Measurements from ENCODE around the gene TMEM63C.

Gene TMEM63C

DNA sequence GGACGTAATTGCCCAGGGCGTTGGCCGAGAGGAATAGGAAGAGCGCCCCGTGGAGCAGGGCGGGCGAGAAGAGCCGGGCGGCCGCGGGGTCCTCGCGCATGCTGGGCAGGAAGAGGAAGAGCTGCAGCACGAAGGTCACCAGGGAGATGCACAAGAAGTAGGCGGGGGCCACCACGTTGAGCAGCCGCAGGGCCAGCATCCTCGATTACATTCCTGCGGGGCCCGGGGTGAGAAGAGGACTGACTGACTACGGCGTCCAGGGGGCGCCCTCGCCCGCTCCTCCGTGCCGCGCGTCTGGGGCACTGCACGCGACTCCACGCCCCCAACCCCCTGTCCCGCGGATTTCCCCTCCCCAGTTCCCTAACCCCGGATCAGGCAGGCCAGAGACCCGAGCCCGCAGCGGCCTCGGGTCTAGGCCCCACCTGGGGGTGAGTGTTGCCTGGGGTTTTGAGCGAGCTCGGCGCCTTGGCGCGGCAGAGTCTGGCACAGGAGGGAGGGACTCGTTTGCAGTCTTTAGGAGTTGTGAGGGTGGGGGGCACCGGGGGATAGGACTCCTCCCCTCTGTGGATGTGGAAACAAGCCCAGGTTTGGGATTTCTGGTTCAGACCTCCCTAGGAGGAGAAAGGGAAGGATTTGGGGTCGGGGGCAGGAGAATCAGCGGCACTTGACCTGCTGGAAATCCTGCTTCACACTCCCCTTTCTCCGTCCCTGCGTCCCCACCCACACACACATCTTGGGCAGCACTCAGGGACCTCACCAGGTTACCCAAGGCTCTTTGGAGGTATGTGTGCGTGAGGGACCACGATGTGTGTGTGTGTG, 41.8 kb upstream of the TMEM63C start (continued):
- TF ChIP-seq, protein P1, sequence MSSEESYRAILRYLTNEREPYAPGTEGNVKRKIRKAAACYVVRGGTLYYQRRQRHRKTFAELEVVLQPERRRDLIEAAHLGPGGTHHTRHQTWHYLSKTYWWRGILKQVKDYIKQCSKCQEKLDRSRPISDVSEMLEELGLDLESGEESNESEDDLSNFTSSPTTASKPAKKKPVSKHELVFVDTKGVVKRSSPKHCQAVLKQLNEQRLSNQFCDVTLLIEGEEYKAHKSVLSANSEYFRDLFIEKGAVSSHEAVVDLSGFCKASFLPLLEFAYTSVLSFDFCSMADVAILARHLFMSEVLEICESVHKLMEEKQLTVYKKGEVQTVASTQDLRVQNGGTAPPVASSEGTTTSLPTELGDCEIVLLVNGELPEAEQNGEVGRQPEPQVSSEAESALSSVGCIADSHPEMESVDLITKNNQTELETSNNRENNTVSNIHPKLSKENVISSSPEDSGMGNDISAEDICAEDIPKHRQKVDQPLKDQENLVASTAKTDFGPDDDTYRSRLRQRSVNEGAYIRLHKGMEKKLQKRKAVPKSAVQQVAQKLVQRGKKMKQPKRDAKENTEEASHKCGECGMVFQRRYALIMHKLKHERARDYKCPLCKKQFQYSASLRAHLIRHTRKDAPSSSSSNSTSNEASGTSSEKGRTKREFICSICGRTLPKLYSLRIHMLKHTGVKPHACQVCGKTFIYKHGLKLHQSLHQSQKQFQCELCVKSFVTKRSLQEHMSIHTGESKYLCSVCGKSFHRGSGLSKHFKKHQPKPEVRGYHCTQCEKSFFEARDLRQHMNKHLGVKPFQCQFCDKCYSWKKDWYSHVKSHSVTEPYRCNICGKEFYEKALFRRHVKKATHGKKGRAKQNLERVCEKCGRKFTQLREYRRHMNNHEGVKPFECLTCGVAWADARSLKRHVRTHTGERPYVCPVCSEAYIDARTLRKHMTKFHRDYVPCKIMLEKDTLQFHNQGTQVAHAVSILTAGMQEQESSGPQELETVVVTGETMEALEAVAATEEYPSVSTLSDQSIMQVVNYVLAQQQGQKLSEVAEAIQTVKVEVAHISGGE (tag by site-specific recombination; conservative IDR thresholded peaks at IDR 0.05; ENCODE audit: low read depth) = no peak
- TF ChIP-seq ZNF16 (tag by site-specific recombination; IDR thresholded peaks at IDR 0.05; ENCODE audit: low read depth) = no peak
- no peak for TF ChIP-seq ZNF19 (tag by site-specific recombination; IDR thresholded peaks at IDR 0.05; ENCODE audit: low read depth)
- TF ChIP-seq ZNF555 (tag by site-specific recombination; conservative IDR thresholded peaks at IDR 0.05) = no peak
- TF ChIP-seq, protein P2, sequence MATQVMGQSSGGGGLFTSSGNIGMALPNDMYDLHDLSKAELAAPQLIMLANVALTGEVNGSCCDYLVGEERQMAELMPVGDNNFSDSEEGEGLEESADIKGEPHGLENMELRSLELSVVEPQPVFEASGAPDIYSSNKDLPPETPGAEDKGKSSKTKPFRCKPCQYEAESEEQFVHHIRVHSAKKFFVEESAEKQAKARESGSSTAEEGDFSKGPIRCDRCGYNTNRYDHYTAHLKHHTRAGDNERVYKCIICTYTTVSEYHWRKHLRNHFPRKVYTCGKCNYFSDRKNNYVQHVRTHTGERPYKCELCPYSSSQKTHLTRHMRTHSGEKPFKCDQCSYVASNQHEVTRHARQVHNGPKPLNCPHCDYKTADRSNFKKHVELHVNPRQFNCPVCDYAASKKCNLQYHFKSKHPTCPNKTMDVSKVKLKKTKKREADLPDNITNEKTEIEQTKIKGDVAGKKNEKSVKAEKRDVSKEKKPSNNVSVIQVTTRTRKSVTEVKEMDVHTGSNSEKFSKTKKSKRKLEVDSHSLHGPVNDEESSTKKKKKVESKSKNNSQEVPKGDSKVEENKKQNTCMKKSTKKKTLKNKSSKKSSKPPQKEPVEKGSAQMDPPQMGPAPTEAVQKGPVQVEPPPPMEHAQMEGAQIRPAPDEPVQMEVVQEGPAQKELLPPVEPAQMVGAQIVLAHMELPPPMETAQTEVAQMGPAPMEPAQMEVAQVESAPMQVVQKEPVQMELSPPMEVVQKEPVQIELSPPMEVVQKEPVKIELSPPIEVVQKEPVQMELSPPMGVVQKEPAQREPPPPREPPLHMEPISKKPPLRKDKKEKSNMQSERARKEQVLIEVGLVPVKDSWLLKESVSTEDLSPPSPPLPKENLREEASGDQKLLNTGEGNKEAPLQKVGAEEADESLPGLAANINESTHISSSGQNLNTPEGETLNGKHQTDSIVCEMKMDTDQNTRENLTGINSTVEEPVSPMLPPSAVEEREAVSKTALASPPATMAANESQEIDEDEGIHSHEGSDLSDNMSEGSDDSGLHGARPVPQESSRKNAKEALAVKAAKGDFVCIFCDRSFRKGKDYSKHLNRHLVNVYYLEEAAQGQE (tag by site-specific recombination; IDR thresholded peaks at IDR 0.05) = no peak
- TF ChIP-seq, protein P3, sequence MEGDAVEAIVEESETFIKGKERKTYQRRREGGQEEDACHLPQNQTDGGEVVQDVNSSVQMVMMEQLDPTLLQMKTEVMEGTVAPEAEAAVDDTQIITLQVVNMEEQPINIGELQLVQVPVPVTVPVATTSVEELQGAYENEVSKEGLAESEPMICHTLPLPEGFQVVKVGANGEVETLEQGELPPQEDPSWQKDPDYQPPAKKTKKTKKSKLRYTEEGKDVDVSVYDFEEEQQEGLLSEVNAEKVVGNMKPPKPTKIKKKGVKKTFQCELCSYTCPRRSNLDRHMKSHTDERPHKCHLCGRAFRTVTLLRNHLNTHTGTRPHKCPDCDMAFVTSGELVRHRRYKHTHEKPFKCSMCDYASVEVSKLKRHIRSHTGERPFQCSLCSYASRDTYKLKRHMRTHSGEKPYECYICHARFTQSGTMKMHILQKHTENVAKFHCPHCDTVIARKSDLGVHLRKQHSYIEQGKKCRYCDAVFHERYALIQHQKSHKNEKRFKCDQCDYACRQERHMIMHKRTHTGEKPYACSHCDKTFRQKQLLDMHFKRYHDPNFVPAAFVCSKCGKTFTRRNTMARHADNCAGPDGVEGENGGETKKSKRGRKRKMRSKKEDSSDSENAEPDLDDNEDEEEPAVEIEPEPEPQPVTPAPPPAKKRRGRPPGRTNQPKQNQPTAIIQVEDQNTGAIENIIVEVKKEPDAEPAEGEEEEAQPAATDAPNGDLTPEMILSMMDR (tag by site-specific recombination; IDR thresholded peaks at IDR 0.05) = peak; percentile 75
- TF ChIP-seq ZNF184 (tag by site-specific recombination; IDR thresholded peaks at IDR 0.05) = no peak
- TF ChIP-seq ZNF366 (tag by site-specific recombination; conservative IDR thresholded peaks at IDR 0.05) = no peak
- TF ChIP-seq BCL11B (tag by site-specific recombination; IDR thresholded peaks at IDR 0.05; ENCODE audit: low read depth) = no peak
- TF ChIP-seq, protein P4, sequence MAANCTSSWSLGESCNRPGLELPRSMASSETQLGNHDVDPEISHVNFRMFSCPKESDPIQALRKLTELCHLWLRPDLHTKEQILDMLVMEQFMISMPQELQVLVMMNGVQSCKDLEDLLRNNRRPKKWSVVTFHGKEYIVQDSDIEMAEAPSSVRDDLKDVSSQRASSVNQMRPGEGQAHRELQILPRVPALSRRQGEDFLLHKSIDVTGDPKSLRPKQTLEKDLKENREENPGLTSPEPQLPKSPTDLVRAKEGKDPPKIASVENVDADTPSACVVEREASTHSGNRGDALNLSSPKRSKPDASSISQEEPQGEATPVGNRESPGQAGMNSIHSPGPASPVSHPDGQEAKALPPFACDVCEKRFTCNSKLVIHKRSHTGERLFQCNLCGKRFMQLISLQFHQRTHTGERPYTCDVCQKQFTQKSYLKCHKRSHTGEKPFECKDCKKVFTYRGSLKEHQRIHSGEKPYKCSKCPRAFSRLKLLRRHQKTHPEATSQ (tag by site-specific recombination; IDR thresholded peaks at IDR 0.05) = no peak
- no peak for TF ChIP-seq ZNF155 (tag by site-specific recombination; IDR thresholded peaks at IDR 0.05)
- TF ChIP-seq, protein P5, sequence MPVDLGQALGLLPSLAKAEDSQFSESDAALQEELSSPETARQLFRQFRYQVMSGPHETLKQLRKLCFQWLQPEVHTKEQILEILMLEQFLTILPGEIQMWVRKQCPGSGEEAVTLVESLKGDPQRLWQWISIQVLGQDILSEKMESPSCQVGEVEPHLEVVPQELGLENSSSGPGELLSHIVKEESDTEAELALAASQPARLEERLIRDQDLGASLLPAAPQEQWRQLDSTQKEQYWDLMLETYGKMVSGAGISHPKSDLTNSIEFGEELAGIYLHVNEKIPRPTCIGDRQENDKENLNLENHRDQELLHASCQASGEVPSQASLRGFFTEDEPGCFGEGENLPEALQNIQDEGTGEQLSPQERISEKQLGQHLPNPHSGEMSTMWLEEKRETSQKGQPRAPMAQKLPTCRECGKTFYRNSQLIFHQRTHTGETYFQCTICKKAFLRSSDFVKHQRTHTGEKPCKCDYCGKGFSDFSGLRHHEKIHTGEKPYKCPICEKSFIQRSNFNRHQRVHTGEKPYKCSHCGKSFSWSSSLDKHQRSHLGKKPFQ (tag by site-specific recombination; IDR thresholded peaks at IDR 0.05) = no peak
- no peak for TF ChIP-seq MYNN (tag by site-specific recombination; IDR thresholded peaks at IDR 0.05; ENCODE audit: borderline replicate concordance)
- no peak for TF ChIP-seq ZNF112 (tag by site-specific recombination; IDR thresholded peaks at IDR 0.05)
- TF ChIP-seq ZNF473 (tag by site-specific recombination; IDR thresholded peaks at IDR 0.05) = no peak
- TF ChIP-seq GLI4 (tag by site-specific recombination; IDR thresholded peaks at IDR 0.05) = no peak
- TF ChIP-seq, protein P6, sequence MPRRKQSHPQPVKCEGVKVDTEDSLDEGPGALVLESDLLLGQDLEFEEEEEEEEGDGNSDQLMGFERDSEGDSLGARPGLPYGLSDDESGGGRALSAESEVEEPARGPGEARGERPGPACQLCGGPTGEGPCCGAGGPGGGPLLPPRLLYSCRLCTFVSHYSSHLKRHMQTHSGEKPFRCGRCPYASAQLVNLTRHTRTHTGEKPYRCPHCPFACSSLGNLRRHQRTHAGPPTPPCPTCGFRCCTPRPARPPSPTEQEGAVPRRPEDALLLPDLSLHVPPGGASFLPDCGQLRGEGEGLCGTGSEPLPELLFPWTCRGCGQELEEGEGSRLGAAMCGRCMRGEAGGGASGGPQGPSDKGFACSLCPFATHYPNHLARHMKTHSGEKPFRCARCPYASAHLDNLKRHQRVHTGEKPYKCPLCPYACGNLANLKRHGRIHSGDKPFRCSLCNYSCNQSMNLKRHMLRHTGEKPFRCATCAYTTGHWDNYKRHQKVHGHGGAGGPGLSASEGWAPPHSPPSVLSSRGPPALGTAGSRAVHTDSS (tag by site-specific recombination; IDR thresholded peaks at IDR 0.05) = no peak
- TF ChIP-seq ZNF610 (tag by site-specific recombination; IDR thresholded peaks at IDR 0.05; ENCODE audit: borderline replicate concordance) = no peak
- TF ChIP-seq, protein P7, sequence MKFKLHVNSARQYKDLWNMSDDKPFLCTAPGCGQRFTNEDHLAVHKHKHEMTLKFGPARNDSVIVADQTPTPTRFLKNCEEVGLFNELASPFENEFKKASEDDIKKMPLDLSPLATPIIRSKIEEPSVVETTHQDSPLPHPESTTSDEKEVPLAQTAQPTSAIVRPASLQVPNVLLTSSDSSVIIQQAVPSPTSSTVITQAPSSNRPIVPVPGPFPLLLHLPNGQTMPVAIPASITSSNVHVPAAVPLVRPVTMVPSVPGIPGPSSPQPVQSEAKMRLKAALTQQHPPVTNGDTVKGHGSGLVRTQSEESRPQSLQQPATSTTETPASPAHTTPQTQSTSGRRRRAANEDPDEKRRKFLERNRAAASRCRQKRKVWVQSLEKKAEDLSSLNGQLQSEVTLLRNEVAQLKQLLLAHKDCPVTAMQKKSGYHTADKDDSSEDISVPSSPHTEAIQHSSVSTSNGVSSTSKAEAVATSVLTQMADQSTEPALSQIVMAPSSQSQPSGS (tag by site-specific recombination; IDR thresholded peaks at IDR 0.05; ENCODE audit: low read depth) = no peak
- no peak for TF ChIP-seq SCRT1 (tag by site-specific recombination; IDR thresholded peaks at IDR 0.05; ENCODE audit: borderline replicate concordance)
- TF ChIP-seq ZNF433 (tag by site-specific recombination; IDR thresholded peaks at IDR 0.05; ENCODE audit: low read depth) = no peak
- TF ChIP-seq ZSCAN23 (tag by site-specific recombination; IDR thresholded peaks at IDR 0.05) = no peak
